ENCODE results near the gene SPTBN4.

DNA sequence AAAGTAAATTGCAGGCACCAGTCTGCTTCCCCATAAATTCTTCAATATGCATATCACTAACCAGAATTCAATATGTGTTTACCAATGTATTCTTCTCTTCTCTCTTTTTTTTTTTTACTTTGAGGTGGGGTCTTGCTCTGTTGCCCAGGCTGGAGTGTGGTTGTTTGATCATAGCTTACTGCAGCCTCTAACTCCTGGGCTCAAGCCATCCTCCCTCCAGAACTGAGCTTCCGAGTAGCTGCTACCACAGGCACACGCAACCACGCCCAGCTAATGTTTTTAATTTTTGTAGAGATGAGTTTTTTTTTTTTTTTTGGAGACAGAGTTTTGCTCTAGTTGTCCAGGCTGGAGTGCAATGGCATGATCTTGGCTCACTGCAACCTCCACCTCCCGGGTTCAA, 151.2 kb downstream of the SPTBN4 start:
- TF ChIP-seq CTCF (conservative IDR thresholded peaks at IDR 0.05 in 1 of 2, IDR thresholded peaks at IDR 0.05 in 1 of 2; ENCODE audit: extremely low read depth in 1 of 2, insufficient read depth in 1 of 2, low read depth in 1 of 2, low read length in 2 of 2) (no peak), EZH2 (IDR thresholded peaks at IDR 0.05; ENCODE audit: borderline replicate concordance, low read length) (no peak)
